AG10803 (cell line): Measurements from ENCODE around the gene KIF12.
A peak's percentile ranks its signal among the peaks of the same experiment; 100 is the strongest.

Experiments used
- DNase-seq: peaks from one replicate; pipeline ENCODE4 v3.0.0; 2010; ENCODE audit warnings: low read depth
- H3K4me3 ChIP-seq: 2 replicates; pipeline ENCODE4 v1.5.1; 2011; ENCODE audit warnings: mild to moderate bottlenecking, low read length, control low read depth
- TF ChIP-seq, protein P1 (sequence below): conservative IDR thresholded peaks from 2 replicates; pipeline ENCODE4 v1.5.1; 2011; ENCODE audit warnings: mild to moderate bottlenecking, low read length, control low read depth, inconsistent platforms

Gene KIF12

DNA sequence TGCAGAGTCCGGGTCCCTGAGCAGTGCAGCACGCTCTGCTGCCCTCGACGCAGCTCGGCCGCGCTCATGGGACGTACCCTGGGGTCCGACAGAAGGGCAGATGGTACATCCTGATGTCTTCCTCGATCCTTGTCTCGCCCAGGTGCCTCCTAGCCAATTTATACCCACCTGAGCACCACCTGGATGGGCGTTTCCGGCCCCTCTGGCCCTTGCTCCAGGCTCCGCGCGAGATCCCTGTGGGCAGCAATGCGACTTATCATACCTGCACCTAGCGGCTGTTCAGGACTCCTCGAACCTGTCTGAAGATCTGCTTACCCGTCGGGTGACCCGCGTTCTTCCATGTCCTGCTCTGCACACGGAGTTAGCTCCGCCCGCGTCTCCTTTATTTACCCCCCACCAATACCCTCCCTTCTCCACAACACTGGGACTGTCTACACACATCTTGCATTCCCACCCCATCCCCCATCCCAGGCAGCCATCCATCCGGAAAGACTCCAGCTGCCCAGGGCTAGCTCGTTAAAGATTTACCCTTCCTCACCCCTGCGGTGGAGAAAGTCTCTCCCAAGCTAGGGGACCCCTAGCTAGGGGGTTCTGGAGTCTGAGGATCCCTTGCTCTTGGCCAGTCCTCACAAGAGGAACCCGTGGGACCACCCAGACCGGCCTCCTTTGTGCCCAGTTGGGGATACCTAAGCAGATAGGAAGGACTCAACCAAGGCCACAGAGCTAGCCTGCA lies at the start of gene KIF12:
TSS of gene KIF12 (minus strand) at position 357 of the 733 bp plus-strand sequence. CDS start at position 341, 16 bp downstream.
- TF ChIP-seq, protein P1, sequence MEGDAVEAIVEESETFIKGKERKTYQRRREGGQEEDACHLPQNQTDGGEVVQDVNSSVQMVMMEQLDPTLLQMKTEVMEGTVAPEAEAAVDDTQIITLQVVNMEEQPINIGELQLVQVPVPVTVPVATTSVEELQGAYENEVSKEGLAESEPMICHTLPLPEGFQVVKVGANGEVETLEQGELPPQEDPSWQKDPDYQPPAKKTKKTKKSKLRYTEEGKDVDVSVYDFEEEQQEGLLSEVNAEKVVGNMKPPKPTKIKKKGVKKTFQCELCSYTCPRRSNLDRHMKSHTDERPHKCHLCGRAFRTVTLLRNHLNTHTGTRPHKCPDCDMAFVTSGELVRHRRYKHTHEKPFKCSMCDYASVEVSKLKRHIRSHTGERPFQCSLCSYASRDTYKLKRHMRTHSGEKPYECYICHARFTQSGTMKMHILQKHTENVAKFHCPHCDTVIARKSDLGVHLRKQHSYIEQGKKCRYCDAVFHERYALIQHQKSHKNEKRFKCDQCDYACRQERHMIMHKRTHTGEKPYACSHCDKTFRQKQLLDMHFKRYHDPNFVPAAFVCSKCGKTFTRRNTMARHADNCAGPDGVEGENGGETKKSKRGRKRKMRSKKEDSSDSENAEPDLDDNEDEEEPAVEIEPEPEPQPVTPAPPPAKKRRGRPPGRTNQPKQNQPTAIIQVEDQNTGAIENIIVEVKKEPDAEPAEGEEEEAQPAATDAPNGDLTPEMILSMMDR: no peak
- peak within 1 kb of the TSS; percentile 34; the same call in 1 of the 2 replicates for H3K4me3 ChIP-seq
- DNase-seq: no peak

DNA sequence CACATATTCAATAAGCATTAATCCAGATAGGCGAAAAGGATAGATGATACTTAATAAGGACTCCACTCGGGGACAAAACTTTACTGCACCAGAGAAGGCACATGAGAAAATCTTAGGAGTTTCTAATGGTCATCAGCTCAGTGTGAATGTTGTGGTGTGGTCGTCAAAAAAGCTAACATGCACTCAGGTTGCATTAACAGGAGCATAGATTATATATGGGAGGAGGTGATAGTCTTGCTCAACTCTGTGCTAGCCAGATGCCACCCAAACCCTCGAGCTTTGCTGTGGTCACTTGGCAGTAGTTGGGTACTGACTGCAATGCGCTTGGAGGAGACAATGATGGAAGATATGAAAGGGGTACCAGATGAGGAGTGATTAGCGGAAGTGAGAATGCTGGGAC lies 47.6 kb upstream of the KIF12 start:
- DNase-seq: no peak
- TF ChIP-seq, protein P1: no peak
- H3K4me3 ChIP-seq: no peak overlapping the region

DNA sequence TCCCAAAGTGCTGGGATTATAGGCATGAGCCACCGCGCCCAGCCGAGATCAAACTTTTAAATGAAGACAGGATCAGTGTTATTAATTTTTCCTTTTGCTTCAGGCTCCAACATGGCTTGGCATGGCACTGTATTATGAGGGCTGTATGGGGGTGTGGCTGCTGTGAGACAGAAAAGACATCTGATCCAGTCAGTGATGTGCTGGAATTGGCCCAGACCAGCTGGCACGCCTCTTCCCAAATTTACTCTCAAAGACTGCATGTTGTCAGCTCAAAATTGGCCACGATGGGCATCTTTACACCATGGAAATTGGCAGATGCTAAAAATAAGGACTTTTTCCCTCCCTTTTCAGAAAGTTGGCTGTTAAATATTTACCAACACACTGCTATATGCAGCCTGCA lies 44.1 kb upstream of the KIF12 start:
- TF ChIP-seq, protein P1: no peak
- no peak overlapping the region for H3K4me3 ChIP-seq
- no peak for DNase-seq

DNA sequence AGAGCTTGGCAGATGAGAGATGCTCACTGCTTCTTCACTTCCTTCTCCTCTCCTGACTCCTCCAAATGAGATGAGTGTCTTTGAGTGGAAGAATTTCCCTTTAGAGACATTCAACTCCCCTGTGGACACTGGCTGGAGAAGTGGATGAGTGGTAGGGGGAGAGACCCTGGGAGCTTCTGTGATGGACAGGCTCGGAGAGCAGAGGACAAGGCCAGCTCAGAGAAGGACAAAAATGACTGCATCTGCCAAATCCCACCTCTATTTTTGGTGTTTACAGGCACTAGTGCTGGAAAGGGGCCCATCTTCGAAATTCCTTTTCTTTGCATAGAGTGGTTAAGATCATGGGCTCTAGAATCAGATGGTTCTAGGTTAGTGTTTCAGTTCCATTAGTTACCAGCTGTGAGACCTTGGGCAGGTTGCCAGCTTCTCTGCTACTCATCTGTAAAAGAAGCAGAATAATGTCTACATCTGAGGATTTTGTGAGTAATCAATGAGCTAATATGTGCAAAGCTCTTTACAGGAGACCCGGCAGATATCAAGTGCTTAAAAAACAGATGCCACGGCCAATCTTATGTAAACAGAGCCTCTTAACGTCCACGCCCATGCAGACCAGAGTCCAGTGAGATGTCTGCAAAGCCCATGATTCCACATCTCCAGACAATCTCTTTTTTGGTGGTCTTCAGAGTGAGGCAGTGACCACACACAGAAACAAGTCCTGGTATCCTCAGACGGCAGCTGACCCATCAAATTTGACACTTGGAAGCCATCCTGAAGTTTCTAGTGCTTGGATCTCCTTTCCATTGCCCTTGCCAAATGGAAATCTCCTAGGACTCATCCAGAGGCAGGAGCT lies 42.7 kb upstream of the KIF12 start:
- DNase-seq: no peak
- TF ChIP-seq, protein P1: no peak

DNA sequence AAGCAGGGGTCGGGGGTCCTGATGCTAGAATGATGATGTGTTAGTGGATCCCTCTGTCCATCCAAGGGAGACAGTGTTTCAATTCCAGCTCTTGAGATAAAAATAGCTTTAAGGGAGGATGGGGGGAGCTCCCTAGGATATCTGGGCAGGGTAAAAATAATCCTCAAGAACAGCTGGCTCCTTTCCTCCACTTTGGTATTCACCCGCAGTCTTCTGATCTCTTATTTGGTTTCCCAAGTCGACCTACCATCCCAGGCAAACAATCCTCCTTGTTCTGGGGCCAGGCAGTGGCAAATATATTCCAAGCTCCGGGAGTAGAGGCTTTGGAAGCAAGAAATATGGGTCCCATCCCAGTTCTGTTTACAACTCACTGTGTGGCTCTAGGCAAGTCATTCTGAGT lies 41.8 kb upstream of the KIF12 start:
- DNase-seq: no peak
- TF ChIP-seq, protein P1: no peak
- no peak overlapping the region for H3K4me3 ChIP-seq

More for the DNA sequence above, 42.7 kb upstream of the KIF12 start:
- no peak overlapping the region for H3K4me3 ChIP-seq

DNA sequence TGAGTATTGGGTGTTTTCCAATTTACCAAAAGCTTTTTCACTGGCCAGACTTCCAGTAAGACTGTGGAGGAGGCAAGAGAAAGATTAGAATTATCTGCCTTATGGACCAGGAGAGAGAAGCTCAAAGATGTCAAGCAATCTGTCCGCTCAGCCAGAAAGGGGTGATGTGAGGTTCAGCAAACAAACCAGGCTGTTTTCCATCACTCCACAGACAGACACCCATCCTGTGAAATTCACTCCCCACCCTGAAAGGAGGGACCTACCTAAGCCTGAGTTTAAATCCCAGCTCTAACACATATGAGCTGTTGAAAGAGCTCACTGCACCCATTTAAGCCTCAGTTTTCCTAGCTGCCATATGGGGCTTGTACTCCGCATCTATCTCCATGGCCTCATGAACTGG lies 41.3 kb upstream of the KIF12 start:
- no peak for DNase-seq
- H3K4me3 ChIP-seq: no peak overlapping the region
- TF ChIP-seq, protein P1: no peak

DNA sequence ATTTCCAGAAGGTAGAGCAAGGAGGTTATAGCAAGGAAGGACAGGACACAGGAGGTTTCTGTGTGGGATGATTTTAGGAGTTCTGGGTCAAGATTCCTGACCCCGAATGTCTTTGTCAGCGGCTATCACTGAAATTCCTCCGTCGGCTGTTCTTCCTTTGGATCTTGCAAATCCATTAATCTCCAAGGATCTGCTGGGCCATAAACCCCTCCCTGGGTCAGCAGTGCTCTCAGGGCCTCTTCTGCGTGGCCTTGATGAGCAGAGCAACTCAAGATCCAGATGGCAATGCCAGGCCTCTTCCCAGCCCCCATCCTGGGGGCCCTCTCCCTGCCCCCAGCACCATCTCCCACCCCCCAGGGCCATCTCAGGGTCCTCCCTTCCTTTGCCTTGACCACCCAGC lies 40.0 kb upstream of the KIF12 start:
- DNase-seq: no peak
- no peak overlapping the region for H3K4me3 ChIP-seq
- TF ChIP-seq, protein P1: no peak
